Thyroid gland (tissue), 4 donors: ENCODE measurements around the gene DUSP28. TPM values are rescaled to one million over a fixed set of nuclear protein-coding genes. Genes with fewer than 3 reads are reported as not detected.
"Not testable (repeated sequence)": the region's sequence is repeated elsewhere in the genome, so short reads cannot be mapped to it uniquely, and the experiment has no call there.

ENCODE experiments used
- DNase-seq, 2 donors: peaks; one replicate each; pipeline ENCODE4 v3.0.0-alpha.2; 2019
- H3K27ac ChIP-seq, 3 donors: fragments of 200-600 bp; sonication (generic); 1 replicate in 2 of 3; 2 replicates in 1 of 3; pipeline ENCODE4 v1.5.1; 2016 to 2019; ENCODE audit warnings: mild to moderate bottlenecking in 1 of 3, moderate library complexity in 1 of 3
- H3K27me3 ChIP-seq: fragments of 200-600 bp; sonication (generic); one replicate; pipeline ENCODE4 v1.5.1; 2019
- H3K36me3 ChIP-seq, 2 donors: fragments of 200-600 bp; sonication (generic); one replicate each; pipeline ENCODE4 v1.5.1; 2016 to 2019
- H3K4me1 ChIP-seq, 2 donors: fragments of 200-600 bp; sonication (generic); one replicate each; pipeline ENCODE4 v1.5.1; 2017 to 2019
- H3K4me3 ChIP-seq, 3 donors: fragments of 200-600 bp; sonication (generic); replicated peaks in 1 of 3; 1 replicate in 2 of 3; 2 replicates in 1 of 3; pipeline ENCODE4 v1.5.1; 2016; ENCODE audit warnings: mild to moderate bottlenecking in 1 of 3
- H3K9me3 ChIP-seq: fragments of 200-600 bp; sonication (generic); one replicate; pipeline ENCODE4 v1.5.1; 2017
- CTCF ChIP-seq, 6 experiments: fragments of 200-600 bp in 3 of 6; fragments of 450-650 bp in 3 of 6; sonication (generic) in 3 of 6; IDR thresholded peaks; one replicate each; pipeline ENCODE4 v1.5.1; 2016 to 2019; ENCODE audit warnings: antibody characterized with exemption in 6 of 6, mild to moderate bottlenecking in 2 of 6, inconsistent platforms in 1 of 6, moderate library complexity in 1 of 6
- POLR2A ChIP-seq, 2 donors: fragments of 450-650 bp; IDR thresholded peaks; one replicate each; pipeline ENCODE4 v1.6.1; 2017; ENCODE audit warnings: antibody characterized with exemption in 2 of 2, mild to moderate bottlenecking in 2 of 2, moderate library complexity in 1 of 2
- WGBS, 2 donors: methylation state at CpG; one replicate each; pipeline ENCODE4 v1.1.5; 2017; 5-methylcytosine and 5-hydroxymethylcytosine counted together
- intact Hi-C: fragments of 100-400 bp; cut with DNase I; formaldehyde crosslinking; loops from one replicate; pipeline ENCODE4 v1.15.1; 2023
- total RNA-seq, 4 donors: library from RNA; depleted of rRNA; stranded (reverse); fragments of >200 nt; gene quantifications; one replicate each; pipeline ENCODE4 v1.2.3, GENCODE V29; 2016

DUSP28 gene
- total RNA-seq, 4 donors from 2014 or later: 6.6 to 12.5 (median 9.2) TPM

DNA sequence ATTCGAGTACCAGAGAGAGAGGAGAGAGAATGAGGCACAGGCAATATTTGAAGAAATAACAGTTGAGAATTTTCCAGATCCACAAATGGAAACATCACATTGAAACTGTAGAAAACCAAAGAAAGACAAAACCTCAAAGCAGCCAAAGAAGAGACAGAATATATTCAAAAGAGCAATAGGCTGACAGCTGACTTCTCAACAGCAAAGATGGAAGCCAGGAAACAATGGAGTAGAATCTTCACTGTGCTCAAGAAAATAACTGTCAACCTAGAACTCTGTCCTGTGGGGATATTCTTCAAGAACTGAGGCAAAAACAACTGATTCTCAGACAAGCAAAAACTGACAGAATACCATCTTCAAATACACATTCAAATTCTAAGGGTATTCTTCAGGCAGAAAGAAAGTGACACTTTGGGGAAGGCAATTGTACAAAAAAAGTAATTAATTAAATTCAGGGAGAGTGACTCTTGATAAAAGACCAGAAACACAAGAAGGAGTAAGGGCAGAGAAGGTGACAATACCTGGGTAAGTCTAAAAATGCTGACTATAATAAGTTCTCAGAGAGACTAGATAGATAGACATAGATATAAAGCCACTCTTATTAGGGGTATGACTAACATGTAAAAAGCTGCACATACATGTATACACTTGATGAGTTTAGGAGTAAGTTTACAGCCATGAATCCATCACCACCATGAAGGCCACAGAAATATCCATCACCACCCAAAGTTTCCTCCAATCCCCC, 28.0 kb upstream of the DUSP28 start:
- Histone ChIP-seq H3K4me3 (no peak overlapping the region), H3K9me3 (no peaks in the 10 kb centered on the region), H3K36me3 (peaks cover 0 to 5% of the 10 kb centered on the region in 2 donors), H3K27me3 (no peaks in the 10 kb centered on the region), H3K27ac (no peak overlapping the region), H3K4me1 (no peaks in the 10 kb centered on the region)
- 93 to 97% methylated on average over 1 of the region's 1 CpG for WGBS, 2 donors
- intact Hi-C loops: no loop called here
- TF ChIP-seq POLR2A (IDR thresholded peaks at IDR 0.05) (no peak), CTCF (IDR thresholded peaks at IDR 0.05) (no peak)
- no peak for DNase-seq

DNA sequence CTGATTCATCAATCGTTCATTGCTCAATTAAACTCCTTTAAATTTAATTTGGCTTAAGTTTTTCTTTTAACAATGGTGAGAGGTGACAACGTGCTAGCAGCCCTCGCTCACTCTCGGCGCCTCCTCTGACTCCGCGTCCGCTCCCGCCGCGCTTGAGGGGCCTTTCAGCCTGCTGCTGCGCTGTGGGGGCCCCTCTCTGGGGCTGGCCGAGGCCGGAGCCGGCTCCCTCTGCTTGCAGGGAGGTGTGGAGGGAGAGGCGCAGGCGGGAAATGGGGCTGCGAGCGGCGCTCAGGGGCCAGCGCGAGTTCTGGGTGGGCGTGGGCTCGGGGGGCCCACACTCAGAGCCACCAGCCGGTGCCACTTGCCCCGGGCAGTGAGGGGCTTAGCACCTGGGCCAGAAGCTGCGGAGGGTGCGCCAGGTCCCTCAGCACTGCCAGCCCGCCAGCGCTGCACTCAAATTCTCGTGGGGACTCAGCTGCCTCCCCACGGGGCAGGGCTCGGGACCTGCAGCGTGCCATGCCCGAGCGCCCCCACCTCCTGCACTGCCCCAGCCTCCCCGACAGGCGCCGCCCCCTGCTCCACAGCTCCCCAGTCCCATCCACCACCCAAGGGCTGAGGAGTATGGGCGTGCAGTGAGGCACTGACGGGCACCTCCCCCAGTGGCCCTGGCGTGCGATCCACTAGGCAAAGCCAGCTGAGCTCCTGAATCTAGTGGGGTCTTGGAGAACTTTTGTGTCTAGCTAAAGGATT, 22.0 kb upstream of the DUSP28 start:
- no peak for TF ChIP-seq CTCF (IDR thresholded peaks at IDR 0.05)
- no peak for TF ChIP-seq POLR2A (IDR thresholded peaks at IDR 0.05)
- WGBS, 2 donors: 95 to 96% methylated on average over 28 to 43 of the region's 43 CpGs
- H3K36me3 ChIP-seq: no peaks in the 10 kb centered on the region
- no peaks in the 10 kb centered on the region for H3K4me1 ChIP-seq
- intact Hi-C loops: no loop called here
- H3K27ac ChIP-seq: no peak overlapping the region
- no peaks in the 10 kb centered on the region for H3K27me3 ChIP-seq
- H3K4me3 ChIP-seq: no peak overlapping the region
- DNase-seq: no peak
- H3K9me3 ChIP-seq: no peaks in the 10 kb centered on the region

GRCh38 chr2:240539101-240539500, 21.1 kb upstream of the DUSP28 start:
- H3K27me3 ChIP-seq, H3K9me3 ChIP-seq, H3K4me3 ChIP-seq, DNase-seq, intact Hi-C loops, H3K4me1 ChIP-seq, H3K27ac ChIP-seq, H3K36me3 ChIP-seq: not testable (repeated sequence)
- 95 to 96% methylated on average over 17 of the region's 17 CpGs for WGBS, 2 donors

DNA sequence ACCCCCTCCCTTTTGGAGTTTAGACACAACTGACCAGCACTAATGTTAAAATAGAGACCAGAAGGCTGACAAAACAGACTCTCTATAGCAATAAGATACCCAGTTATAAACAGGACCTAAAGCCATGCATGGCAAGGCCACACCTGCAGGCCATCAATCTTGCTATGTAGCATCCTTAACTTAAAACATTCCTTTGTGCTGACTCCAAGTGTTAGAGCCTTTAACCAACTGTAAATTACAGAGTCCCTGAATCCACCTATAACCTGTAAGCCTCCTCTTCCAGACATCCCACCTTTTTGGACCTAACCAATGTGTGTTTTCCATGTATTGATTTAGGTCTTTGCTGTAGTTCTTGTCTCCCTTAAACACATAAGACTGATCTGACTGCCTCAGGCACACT, 20.3 kb upstream of the DUSP28 start:
- intact Hi-C loops: no loop called here
- no peak overlapping the region for H3K27ac ChIP-seq
- TF ChIP-seq POLR2A (IDR thresholded peaks at IDR 0.05) (no peak), CTCF (IDR thresholded peaks at IDR 0.05) (no peak)
- H3K27me3 ChIP-seq: no peaks in the 10 kb centered on the region
- no peaks in the 10 kb centered on the region for H3K4me1 ChIP-seq
- no peak for DNase-seq
- H3K9me3 ChIP-seq: no peaks in the 10 kb centered on the region
- H3K4me3 ChIP-seq: no peak overlapping the region
- H3K36me3 ChIP-seq: no peaks in the 10 kb centered on the region

DNA sequence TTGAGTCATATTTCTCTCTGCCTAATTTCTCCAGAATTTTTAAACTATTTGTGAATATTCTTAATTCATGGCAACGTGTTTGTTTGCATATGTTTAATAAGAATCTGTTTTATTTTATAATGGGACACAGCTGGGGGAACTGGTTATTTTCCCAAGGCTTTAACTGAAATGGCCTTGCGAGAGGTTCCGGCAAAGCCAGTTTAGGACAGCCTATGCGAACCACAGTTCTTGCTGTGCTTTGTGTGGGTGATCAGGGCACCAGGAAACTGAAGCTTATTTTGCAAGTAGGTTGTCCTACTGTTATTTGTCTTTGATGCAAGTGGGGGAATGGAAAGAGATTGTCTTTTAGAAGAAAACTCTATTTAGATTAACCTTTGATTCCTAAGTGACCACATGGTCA, 8.9 kb upstream of the DUSP28 start:
- peak overlapping the region in 2 of 3 donors; percentile 37 to 57 for H3K27ac ChIP-seq
- WGBS, 2 donors: 79 to 98% methylated on average over 4 of the region's 4 CpGs
- H3K36me3 ChIP-seq: no peaks in the 10 kb centered on the region
- H3K4me1 ChIP-seq: peaks cover 6 to 12% of the 10 kb centered on the region in 2 donors
- no peaks in the 10 kb centered on the region for H3K9me3 ChIP-seq
- H3K4me3 ChIP-seq: no peak overlapping the region
- H3K27me3 ChIP-seq: no peaks in the 10 kb centered on the region
- DNase-seq: no peak
- TF ChIP-seq CTCF (IDR thresholded peaks at IDR 0.05) (no peak), POLR2A (IDR thresholded peaks at IDR 0.05) (no peak)
- intact Hi-C loops: no loop called here
